Pancreas (tissue), 10 donors: ENCODE results near the gene GCGR. TPM values are rescaled to one million over a fixed set of nuclear protein-coding genes. Genes with fewer than 3 reads are reported as not detected.

Experiments used
- ATAC-seq, 4 donors: fragments of 200-7000 bp; cut with Tn5 transposase; one replicate each; pipeline versions ENCODE4 v1.8.0 to v1.9.1; 2020; ENCODE audit warnings: mild to moderate bottlenecking in 4 of 4, moderate library complexity in 4 of 4
- DNase-seq, 6 donors: peaks; one replicate each; pipeline ENCODE4 v3.0.0-alpha.2; 2020
- FAIRE-seq: peaks from 2 replicates; lab custom pipeline; 2012; peaks lifted over from hg19 to GRCh38; lab: Jason Lieb, UNC
- H3K27ac ChIP-seq, 4 donors: fragments of 200-600 bp; sonication (generic); 1 replicate in 3 of 4; 2 replicates in 1 of 4; pipeline versions ENCODE4 v1.5.0 to v1.8.0; 2020
- H3K27me3 ChIP-seq, 4 donors: fragments of 200-600 bp; one replicate each; pipeline ENCODE4 v1.8.0; 2021
- H3K36me3 ChIP-seq, 3 donors: fragments of 200-600 bp; sonication (generic) in 1 of 3; one replicate each; pipeline versions ENCODE4 v1.5.0 to v1.8.0; 2020 to 2021
- H3K4me1 ChIP-seq, 3 donors: fragments of 200-600 bp; one replicate each; pipeline ENCODE4 v1.8.0; 2021
- H3K4me3 ChIP-seq, 4 donors: fragments of 200-600 bp; sonication (generic) in 2 of 4; one replicate each; pipeline versions ENCODE4 v1.5.0 to v1.8.0; 2020 to 2021
- H3K9me3 ChIP-seq, 4 donors: fragments of 200-600 bp; one replicate each; pipeline ENCODE4 v1.8.0; 2021
- WGBS, 2 donors: extraction: QIAGEN DNeasy Blood & Tissue Kit; methylation state at CpG; one replicate each; pipeline ENCODE4 v1.1.7; 2013; 5-methylcytosine and 5-hydroxymethylcytosine counted together
- intact Hi-C, 3 donors: fragments of 100-400 bp; cut with DNase I; formaldehyde crosslinking; loops; one replicate each; pipeline versions ENCODE4 v1.11.1 to v1.14.2; 2022
- polyA plus RNA-seq, 2 donors: library from polyadenylated mRNA; stranded (reverse); fragments of 200-250 nt; gene quantifications; one replicate each; pipeline ENCODE4 v1.2.3, GENCODE V29; 2013
- total RNA-seq, 6 donors: library from RNA; stranded (reverse); fragmentation: NEBNext Ultra II Directional in 4 of 6; extraction: Animal tissue kit (Norgen Biotek cat#: 25700) in 4 of 6; gene quantifications; one replicate each; pipeline versions ENCODE4 v1.2.1 to v1.2.4, GENCODE V29; 2021 to 2023
- TF ChIP-seq, protein P1 (sequence below), 4 donors: fragments of 200-600 bp; sonication (generic) in 3 of 4; IDR thresholded peaks; one replicate each; pipeline versions ENCODE4 v1.5.0 to v1.8.0; 2021; ENCODE audit warnings: antibody characterized with exemption in 4 of 4
- donor health status: healthy with polysubstance abuse.
- donor health status: DM: no; HTN: no; CAD: no; lungs with moderate emphysema.
- donor health status: DM: no; HTN: no; CAD: no.
- donor health status: control.
- donor health status: control.
- donor health status: Bipolar disorder and iron deficiency.
- donor health status: DM: yes; HTN: yes; CAD: no.
- donor health status: DM: no; HTN: no; CAD: no.
- donor health status: DM: no; HTN: no; CAD: no.
- donor health status: DM: yes; HTN: yes; CAD: no.

The GCGR gene
- total and polyA plus RNA-seq, 8 donors: 0.28 to 22.7 (median 1.5) TPM; not detected in 1

DNA sequence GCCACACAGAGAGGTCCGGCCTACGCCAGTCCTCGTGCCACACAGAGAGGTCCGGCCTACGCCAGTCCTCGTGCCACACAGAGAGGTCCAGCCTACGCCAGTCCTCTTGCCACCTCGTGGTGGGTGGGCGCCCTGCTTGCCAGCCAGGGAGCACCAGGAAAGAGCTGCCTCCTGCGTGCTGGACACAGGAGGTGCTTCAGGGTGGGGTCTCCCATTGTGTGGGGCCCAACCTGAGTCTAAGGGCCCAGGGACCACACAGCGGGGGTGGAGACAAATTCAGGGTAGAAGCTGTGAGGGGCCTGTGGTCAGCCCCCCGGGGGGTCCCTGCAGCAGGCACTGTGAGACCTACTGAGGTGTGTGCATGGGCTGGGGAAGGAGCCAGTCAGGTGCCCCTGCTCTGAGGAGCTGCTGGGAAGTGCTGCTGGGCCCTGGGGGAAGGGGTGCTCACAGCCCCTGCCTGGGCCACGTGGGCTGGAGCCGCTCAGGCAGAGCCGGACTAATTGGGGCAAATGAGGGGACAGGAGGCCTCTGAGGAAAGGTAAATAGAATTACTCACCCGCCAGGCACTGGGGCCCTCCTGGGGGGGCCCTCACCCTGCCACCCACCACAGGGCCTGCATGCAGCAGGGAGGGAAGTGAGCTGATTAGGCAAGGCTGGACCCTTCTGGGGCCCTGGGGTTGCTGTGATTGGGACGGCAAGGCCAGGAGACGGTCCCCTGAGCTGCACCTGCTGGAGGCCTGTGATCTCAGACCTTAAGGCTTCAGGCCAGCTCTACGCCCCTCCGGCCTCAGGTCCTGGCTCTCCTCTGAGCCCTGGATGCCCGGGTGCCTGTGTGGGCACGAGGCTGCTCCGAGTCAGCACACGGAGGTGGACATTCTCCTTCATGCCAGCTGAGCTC, 11.0 kb downstream of the GCGR start:
- WGBS, 2 donors: 57 to 65% methylated on average over 18 to 23 of the region's 24 CpGs
- Histone ChIP-seq H3K27me3 (no peaks in the 10 kb centered on the region), H3K4me1 (no peaks in the 10 kb centered on the region), H3K36me3 (no peaks in the 10 kb centered on the region), H3K27ac (peak overlapping the region in 3 of 4 donors; percentile 16 to 57 (median 23)), H3K9me3 (no peaks in the 10 kb centered on the region), H3K4me3 (no peak overlapping the region)
- DNase-seq (peak in 4 of 6 donors; percentile 41 to 81 (median 50)), ATAC-seq (peak; percentile 59 to 85 (median 76)), FAIRE-seq (no peak)
- TF ChIP-seq, protein P1, sequence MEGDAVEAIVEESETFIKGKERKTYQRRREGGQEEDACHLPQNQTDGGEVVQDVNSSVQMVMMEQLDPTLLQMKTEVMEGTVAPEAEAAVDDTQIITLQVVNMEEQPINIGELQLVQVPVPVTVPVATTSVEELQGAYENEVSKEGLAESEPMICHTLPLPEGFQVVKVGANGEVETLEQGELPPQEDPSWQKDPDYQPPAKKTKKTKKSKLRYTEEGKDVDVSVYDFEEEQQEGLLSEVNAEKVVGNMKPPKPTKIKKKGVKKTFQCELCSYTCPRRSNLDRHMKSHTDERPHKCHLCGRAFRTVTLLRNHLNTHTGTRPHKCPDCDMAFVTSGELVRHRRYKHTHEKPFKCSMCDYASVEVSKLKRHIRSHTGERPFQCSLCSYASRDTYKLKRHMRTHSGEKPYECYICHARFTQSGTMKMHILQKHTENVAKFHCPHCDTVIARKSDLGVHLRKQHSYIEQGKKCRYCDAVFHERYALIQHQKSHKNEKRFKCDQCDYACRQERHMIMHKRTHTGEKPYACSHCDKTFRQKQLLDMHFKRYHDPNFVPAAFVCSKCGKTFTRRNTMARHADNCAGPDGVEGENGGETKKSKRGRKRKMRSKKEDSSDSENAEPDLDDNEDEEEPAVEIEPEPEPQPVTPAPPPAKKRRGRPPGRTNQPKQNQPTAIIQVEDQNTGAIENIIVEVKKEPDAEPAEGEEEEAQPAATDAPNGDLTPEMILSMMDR (IDR thresholded peaks at IDR 0.05): no peak
- intact Hi-C loops: no loop called here

DNA sequence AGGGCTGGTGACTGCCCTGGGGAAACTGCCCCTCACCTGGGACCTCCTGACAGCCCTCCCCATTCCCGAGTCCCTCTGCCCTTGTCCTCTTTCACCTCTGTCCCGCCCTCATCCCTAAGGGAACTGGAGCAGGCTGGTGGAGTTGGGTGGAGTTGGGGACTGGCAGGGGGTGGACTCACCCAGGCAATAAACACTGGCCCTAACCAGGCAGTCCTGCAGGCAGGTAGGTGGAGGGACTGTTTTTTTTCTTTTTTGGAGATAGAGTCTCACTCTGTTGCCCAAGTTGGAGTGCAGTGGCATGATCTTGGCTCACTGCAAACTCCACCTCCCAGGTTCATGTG, 11.7 kb downstream of the GCGR start:
- Histone ChIP-seq H3K4me3 (no peak overlapping the region), H3K36me3 (no peaks in the 10 kb centered on the region), H3K9me3 (no peaks in the 10 kb centered on the region), H3K27me3 (no peaks in the 10 kb centered on the region), H3K27ac (peak overlapping the region in 3 of 4 donors; percentile 16 to 57 (median 23)), H3K4me1 (no peaks in the 10 kb centered on the region)
- ATAC-seq (peak; percentile 24 to 40 (median 31)), FAIRE-seq (no peak), DNase-seq (no peak)
- TF ChIP-seq, protein P1 (IDR thresholded peaks at IDR 0.05): no peak
- 42 to 51% methylated on average over 2 of the region's 2 CpGs for WGBS, 2 donors
- intact Hi-C loops: no loop called here

DNA sequence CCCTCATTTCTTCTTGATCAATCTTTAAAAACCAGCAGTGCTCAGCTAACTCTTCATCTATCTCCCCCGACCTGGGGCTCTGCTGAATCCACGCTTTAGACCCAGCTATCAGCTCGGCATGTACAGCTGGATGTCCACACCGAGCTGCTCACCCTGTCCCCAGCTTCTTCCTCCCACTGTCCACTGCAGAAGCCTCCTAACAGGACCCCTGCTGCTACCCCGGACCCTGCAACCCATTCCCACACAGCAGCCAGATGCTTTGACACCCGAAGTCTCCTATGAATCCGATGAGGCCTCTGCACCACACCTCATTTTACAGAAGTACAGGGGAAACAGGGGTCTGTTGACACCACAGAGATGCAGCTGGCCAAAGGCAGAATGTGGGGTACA, 13.8 kb downstream of the GCGR start:
- no peaks in the 10 kb centered on the region for H3K9me3 ChIP-seq
- no peak for ATAC-seq
- H3K27ac ChIP-seq: no peak overlapping the region
- no peak for DNase-seq
- H3K36me3 ChIP-seq: peaks cover 0 to 4% (median 0%) of the 10 kb centered on the region in 3 donors
- peaks cover 16 to 17% (median 16%) of the 10 kb centered on the region in 3 donors for H3K4me1 ChIP-seq
- 49 to 59% methylated on average over 7 of the region's 7 CpGs for WGBS, 2 donors
- intact Hi-C loops: no loop called here
- TF ChIP-seq, protein P1 (IDR thresholded peaks at IDR 0.05): no peak
- H3K4me3 ChIP-seq: no peak overlapping the region
- FAIRE-seq: no peak
- no peaks in the 10 kb centered on the region for H3K27me3 ChIP-seq

DNA sequence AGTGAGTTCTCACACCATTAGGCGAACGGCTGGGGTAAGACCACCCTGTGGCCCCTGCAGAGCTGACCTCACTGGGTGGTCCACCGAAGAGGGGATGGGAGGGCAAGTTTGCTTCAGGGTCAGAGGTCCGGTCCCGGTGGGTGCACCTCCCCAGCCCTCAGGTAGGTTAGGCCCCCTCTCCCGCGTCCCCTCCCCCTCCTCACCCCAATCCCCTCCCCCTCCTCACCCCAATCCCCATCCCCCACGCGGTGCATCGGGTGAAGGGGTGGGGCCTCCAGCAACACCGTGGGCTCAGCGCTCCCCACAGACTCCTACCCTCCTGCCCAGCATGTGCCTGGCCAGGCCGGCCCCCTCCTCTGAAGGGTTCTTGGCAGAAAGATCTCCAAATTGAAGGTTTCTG, 15.8 kb downstream of the GCGR start:
- H3K4me3 ChIP-seq: no peak overlapping the region

More for the DNA sequence above, 15.8 kb downstream of the GCGR start:
- DNase-seq: peak in 1 of 6 donors; percentile 63
- H3K4me1 ChIP-seq: peaks cover 16 to 19% (median 16%) of the 10 kb centered on the region in 3 donors
- intact Hi-C loops: no loop called here
- FAIRE-seq: no peak
- no peaks in the 10 kb centered on the region for H3K27me3 ChIP-seq
- 31 to 48% methylated on average over 10 to 13 of the region's 13 CpGs for WGBS, 2 donors
- H3K36me3 ChIP-seq: peaks cover 0 to 5% (median 0%) of the 10 kb centered on the region in 3 donors
- no peaks in the 10 kb centered on the region for H3K9me3 ChIP-seq
- no peak for ATAC-seq
- TF ChIP-seq, protein P1 (IDR thresholded peaks at IDR 0.05): no peak
- H3K27ac ChIP-seq: no peak overlapping the region
